ENCODE measurements around the gene NKX1-2. TPM values are rescaled to one million over a fixed set of nuclear protein-coding genes. Genes with fewer than 3 reads are reported as not detected.

NKX1-2 gene
- total RNA-seq, 1 donor from 2014 or later = not detected

DNA sequence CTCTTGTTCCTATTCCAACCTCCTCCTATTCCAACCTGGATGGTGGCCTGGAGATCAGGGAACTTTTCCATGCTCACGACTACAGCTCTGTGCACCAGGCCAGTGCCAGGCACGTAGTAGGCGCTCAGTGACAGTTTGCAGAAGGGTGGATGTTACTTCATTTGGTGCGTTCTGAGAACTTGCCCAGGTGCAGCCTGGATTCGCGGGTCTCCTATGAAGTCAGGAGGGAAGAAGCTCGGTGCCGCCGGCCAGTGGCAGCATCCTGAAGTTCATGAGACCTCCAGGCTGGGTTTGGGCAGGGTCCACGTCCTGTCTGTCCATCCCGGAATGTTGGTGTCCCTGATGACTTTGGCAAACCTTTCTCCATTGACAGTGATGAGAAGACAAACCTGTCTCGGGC lies 33.0 kb upstream of the NKX1-2 start:
- H3K27me3 Mint-ChIP-seq = no peaks in the 10 kb centered on the region
- no peak overlapping the region for H3K4me3 Mint-ChIP-seq
- intact Hi-C loops (cut with micrococcal nuclease) = no loop called here
- ChIA-PET POLR2A (no interaction called here), CTCF (no interaction called here)
- peaks cover 8% of the 10 kb centered on the region for H3K36me3 Mint-ChIP-seq (ENCODE audit: low read depth)
- TF ChIP-seq, protein P1, sequence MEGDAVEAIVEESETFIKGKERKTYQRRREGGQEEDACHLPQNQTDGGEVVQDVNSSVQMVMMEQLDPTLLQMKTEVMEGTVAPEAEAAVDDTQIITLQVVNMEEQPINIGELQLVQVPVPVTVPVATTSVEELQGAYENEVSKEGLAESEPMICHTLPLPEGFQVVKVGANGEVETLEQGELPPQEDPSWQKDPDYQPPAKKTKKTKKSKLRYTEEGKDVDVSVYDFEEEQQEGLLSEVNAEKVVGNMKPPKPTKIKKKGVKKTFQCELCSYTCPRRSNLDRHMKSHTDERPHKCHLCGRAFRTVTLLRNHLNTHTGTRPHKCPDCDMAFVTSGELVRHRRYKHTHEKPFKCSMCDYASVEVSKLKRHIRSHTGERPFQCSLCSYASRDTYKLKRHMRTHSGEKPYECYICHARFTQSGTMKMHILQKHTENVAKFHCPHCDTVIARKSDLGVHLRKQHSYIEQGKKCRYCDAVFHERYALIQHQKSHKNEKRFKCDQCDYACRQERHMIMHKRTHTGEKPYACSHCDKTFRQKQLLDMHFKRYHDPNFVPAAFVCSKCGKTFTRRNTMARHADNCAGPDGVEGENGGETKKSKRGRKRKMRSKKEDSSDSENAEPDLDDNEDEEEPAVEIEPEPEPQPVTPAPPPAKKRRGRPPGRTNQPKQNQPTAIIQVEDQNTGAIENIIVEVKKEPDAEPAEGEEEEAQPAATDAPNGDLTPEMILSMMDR (IDR thresholded peaks at IDR 0.05) = no peak
- H3K27ac Mint-ChIP-seq = no peak overlapping the region
- peaks cover 4% of the 10 kb centered on the region for H3K9me3 Mint-ChIP-seq
- DNase-seq = no peak
- ATAC-seq (ENCODE audit: low read depth) = no peak
- H3K4me1 Mint-ChIP-seq = no peaks in the 10 kb centered on the region

DNA sequence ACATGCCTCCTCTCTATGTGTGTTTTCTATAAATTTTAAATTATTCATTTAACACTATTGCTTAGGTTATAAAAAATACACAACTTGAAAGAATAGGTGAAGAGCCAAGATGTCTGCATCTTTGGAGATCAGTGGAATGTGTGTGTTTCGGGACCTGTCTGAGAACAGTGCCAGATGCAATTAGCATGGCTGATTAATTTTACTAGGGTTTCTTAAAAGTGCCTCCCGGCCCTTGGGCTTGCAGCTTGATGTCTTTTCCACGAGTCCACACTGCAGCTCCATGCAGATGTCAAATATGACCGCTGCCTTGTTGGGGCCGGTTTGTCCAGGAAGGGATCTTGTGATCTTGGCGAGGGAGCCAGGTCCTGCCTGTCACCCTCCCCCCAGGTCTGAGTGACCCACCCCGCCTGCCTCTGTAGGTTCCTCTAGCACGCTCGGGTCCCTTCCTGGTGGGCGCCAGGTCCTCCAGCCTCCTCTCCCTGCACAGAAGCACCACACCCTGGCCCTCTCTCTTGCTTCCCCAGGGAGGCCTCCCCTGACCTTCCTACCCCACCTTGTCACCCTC lies 32.5 kb upstream of the NKX1-2 start:
- CTCF ChIA-PET = no interaction called here
- POLR2A ChIA-PET = no interaction called here
- Mint-ChIP-seq H3K4me3 (no peak overlapping the region), H3K27ac (no peak overlapping the region), H3K9me3 (peaks cover 4% of the 10 kb centered on the region), H3K36me3 (ENCODE audit: low read depth) (peaks cover 8% of the 10 kb centered on the region), H3K27me3 (no peaks in the 10 kb centered on the region), H3K4me1 (no peaks in the 10 kb centered on the region)
- DNase-seq = no peak
- intact Hi-C loops (cut with micrococcal nuclease) = no loop called here
- ATAC-seq (ENCODE audit: low read depth) = no peak
- TF ChIP-seq, protein P1 (IDR thresholded peaks at IDR 0.05) = no peak

DNA sequence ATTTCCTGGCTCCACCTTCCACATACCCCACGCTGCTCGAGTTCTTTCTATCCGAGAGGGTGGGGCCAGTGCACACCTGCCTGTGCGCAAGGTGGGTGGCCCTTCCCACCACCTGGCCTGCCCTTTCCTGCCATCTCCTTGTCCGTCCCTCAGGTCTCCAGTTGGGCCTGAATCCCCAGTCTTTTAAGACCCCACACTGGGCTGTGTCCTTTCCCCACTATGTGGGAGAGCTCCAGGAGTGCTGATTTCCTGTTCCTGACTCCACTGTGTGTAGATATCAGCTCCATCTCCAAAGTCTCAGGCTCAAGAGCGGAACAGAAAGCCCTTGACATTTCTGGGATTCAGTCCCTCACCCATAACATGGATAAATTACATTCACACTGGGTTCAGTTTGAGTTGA lies 31.9 kb upstream of the NKX1-2 start:
- H3K27ac Mint-ChIP-seq = no peak overlapping the region

DNA sequence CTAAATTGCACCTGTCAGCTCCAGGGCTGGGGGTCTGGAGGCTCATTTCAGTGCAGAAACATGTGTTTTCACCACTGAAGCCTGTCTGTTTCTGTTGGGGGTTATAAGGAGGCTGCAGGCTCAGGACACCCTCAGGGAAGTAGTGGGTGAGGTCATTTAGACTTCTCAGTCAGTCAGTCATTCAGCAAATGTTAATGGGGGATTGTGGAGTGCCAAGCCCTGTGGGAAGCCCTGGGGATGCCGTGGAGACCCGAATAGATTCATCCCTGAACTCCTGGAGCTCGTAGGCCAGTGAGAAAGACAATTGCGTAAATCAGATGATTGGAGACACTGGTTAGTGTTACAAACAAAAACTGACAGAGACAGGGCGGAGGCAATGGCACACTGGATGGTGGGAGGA lies 31.0 kb upstream of the NKX1-2 start:
- Mint-ChIP-seq H3K4me3 (no peak overlapping the region), H3K9me3 (no peaks in the 10 kb centered on the region), H3K4me1 (no peaks in the 10 kb centered on the region), H3K36me3 (ENCODE audit: low read depth) (peaks cover 2% of the 10 kb centered on the region), H3K27ac (no peak overlapping the region), H3K27me3 (no peaks in the 10 kb centered on the region)
- ATAC-seq (ENCODE audit: low read depth) (no peak), DNase-seq (no peak)
- ChIA-PET POLR2A (no interaction called here), CTCF (no interaction called here)
- TF ChIP-seq, protein P1 (IDR thresholded peaks at IDR 0.05) = no peak
- intact Hi-C loops (cut with micrococcal nuclease) = no loop called here

More for the DNA sequence above, 31.9 kb upstream of the NKX1-2 start:
- H3K4me1 Mint-ChIP-seq = no peaks in the 10 kb centered on the region
- no peak overlapping the region for H3K4me3 Mint-ChIP-seq
- ChIA-PET POLR2A (no interaction called here), CTCF (no interaction called here)
- ATAC-seq (ENCODE audit: low read depth) (no peak), DNase-seq (no peak)
- H3K36me3 Mint-ChIP-seq (ENCODE audit: low read depth) = peaks cover 8% of the 10 kb centered on the region
- no peaks in the 10 kb centered on the region for H3K9me3 Mint-ChIP-seq
- TF ChIP-seq, protein P1 (IDR thresholded peaks at IDR 0.05) = no peak
- H3K27me3 Mint-ChIP-seq = no peaks in the 10 kb centered on the region
- intact Hi-C loops (cut with micrococcal nuclease) = no loop called here

DNA sequence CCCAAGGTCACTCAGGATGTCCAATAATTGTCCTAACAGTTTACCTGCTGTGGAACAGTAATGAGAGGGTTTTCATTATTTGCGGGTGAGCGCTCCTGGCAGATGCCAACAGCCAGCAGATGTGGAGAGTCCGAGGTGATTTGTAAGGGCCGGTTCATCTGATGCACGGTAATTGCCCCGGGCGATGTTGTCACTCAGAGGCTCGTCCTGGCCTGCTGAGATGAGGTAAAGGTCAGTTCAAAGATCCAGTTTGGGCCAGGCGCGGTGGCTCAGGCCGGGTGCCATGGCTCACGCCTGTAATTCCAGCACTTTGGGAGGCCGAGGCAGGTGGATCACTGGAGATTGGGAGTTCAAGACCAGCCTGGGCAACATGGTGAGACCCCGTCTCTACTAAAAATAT lies 28.7 kb upstream of the NKX1-2 start:
- DNase-seq (no peak), ATAC-seq (ENCODE audit: low read depth) (no peak)
- intact Hi-C loops (cut with micrococcal nuclease) = no loop called here
- TF ChIP-seq, protein P1 (IDR thresholded peaks at IDR 0.05) = no peak
- no peaks in the 10 kb centered on the region for H3K27me3 Mint-ChIP-seq
- H3K27ac Mint-ChIP-seq = no peak overlapping the region
- H3K4me1 Mint-ChIP-seq = no peaks in the 10 kb centered on the region
- H3K36me3 Mint-ChIP-seq (ENCODE audit: low read depth) = peaks cover 4% of the 10 kb centered on the region
- H3K4me3 Mint-ChIP-seq = no peak overlapping the region
- no peaks in the 10 kb centered on the region for H3K9me3 Mint-ChIP-seq
- ChIA-PET CTCF (no interaction called here), POLR2A (no interaction called here)

All from activated B cell treated with CpG ODN at 0.5 μM for 24 hours (primary cell).